Fibroblast of skin of left biceps (primary cell): ENCODE results near the gene SMIM1.
A peak's percentile ranks its signal among the peaks of the same experiment; 100 is the strongest.
"Not testable (repeated sequence)": the region's sequence is repeated elsewhere in the genome, so short reads cannot be mapped to it uniquely, and the experiment has no call there.

Experiments
- DNase-seq, 2 experiments: peaks; one replicate each; pipeline ENCODE4 v3.0.0-alpha.2; 2013; ENCODE audit warnings: low read depth in 2 of 2

The SMIM1 gene

GRCh38 chr1:3795453-3796214 is 23.1 kb downstream of the SMIM1 start:
- no peak for DNase-seq

- peak; percentile 65 to 70 for DNase-seq
Measured at GRCh38 chr1:3796215-3797061, 23.9 kb downstream of the SMIM1 start, which contains the start of gene LRRC47. Gene LRRC47 (minus strand): TSS chr1:3796498. CDS start chr1:3796476, 22 bp downstream.

GRCh38 chr1:3799976-3800685 is 27.6 kb downstream of the SMIM1 start:
- no peak for DNase-seq

GRCh38 chr1:3800795-3801194 is 28.2 kb downstream of the SMIM1 start:
- not testable (repeated sequence) for DNase-seq

- no peak for DNase-seq
Measured at GRCh38 chr1:3803905-3804626, 31.5 kb downstream of the SMIM1 start.

- not testable (repeated sequence) for DNase-seq
Measured at GRCh38 chr1:3804627-3804944, 32.0 kb downstream of the SMIM1 start.

GRCh38 chr1:3805038-3805437 is 32.5 kb downstream of the SMIM1 start:
- no peak for DNase-seq

GRCh38 chr1:3807769-3808168 is 35.2 kb downstream of the SMIM1 start:
- no peak for DNase-seq

GRCh38 chr1:3809680-3810079 is 37.1 kb downstream of the SMIM1 start:
- DNase-seq, result no peak

GRCh38 chr1:3810149-3810761 is 37.7 kb downstream of the SMIM1 start:
- DNase-seq, result not testable (repeated sequence)

GRCh38 chr1:3811595-3811911 is 39.0 kb downstream of the SMIM1 start:
- DNase-seq, result no peak

- no peak for DNase-seq
Measured at GRCh38 chr1:3814065-3814464, 41.5 kb downstream of the SMIM1 start.

- no peak for DNase-seq
Measured at GRCh38 chr1:3814771-3815561, 42.4 kb downstream of the SMIM1 start.

GRCh38 chr1:3816331-3817137 is 44.0 kb downstream of the SMIM1 start:
- DNase-seq, result no peak

- no peak for DNase-seq
Measured at GRCh38 chr1:3817138-3817740, 44.7 kb downstream of the SMIM1 start.

GRCh38 chr1:3817821-3818597 is 45.5 kb downstream of the SMIM1 start:
- no peak for DNase-seq

GRCh38 chr1:3819771-3820200 is 47.2 kb downstream of the SMIM1 start:
- DNase-seq, result no peak

- DNase-seq, result no peak
Measured at GRCh38 chr1:3820316-3820715, 47.8 kb downstream of the SMIM1 start.
